ENCODE measurements around the gene TRMU. TPM values are rescaled to one million over a fixed set of nuclear protein-coding genes. Genes with fewer than 3 reads are reported as not detected.

The TRMU gene
- total RNA-seq, 6 experiments from 2014 or later, result 17.2 to 24.2 (median 19.9) TPM

DNA sequence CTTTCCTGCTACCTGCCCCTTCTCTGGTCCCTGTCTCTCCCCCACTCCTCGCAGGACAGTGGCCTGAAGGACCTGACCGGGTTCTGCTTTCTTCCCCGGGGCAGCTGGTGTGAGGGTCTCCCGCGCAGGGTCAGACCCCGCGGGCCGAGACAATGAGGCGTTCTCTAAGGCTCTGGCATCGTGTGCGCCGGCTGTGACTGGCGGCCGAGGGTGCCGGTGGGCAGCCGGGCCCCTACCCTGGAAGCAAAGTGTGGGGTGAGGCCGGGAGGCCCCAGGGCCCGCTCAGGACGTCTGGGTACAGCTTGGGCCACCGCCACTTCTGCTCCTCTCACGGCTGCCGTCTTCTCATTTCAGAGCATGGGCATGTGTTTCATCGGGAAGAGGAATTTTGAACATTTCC lies 16.3 kb downstream of the TRMU start:
- no peak overlapping the region for H3K27ac ChIP-seq
- H3K4me1 ChIP-seq, result no peaks in the 10 kb centered on the region
- peaks cover 0 to 71% (median 31%) of the 10 kb centered on the region in 4 donors for H3K36me3 ChIP-seq
- DNase-seq, result no peak
- H3K27me3 ChIP-seq, result no peaks in the 10 kb centered on the region
- TF ChIP-seq POLR2A (IDR thresholded peaks at IDR 0.05), result no peak
- TF ChIP-seq, protein P1, sequence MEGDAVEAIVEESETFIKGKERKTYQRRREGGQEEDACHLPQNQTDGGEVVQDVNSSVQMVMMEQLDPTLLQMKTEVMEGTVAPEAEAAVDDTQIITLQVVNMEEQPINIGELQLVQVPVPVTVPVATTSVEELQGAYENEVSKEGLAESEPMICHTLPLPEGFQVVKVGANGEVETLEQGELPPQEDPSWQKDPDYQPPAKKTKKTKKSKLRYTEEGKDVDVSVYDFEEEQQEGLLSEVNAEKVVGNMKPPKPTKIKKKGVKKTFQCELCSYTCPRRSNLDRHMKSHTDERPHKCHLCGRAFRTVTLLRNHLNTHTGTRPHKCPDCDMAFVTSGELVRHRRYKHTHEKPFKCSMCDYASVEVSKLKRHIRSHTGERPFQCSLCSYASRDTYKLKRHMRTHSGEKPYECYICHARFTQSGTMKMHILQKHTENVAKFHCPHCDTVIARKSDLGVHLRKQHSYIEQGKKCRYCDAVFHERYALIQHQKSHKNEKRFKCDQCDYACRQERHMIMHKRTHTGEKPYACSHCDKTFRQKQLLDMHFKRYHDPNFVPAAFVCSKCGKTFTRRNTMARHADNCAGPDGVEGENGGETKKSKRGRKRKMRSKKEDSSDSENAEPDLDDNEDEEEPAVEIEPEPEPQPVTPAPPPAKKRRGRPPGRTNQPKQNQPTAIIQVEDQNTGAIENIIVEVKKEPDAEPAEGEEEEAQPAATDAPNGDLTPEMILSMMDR (IDR thresholded peaks at IDR 0.05), result no peak
- 100% methylated on average over 1 of the region's 23 CpGs for WGBS (ENCODE audit: insufficient coverage, low coverage, low lambda C conversion rate, missing lambda C conversion rate)
- no peaks in the 10 kb centered on the region for H3K9me3 ChIP-seq
- no peak overlapping the region for H3K4me3 ChIP-seq
- ATAC-seq, result no peak
- intact Hi-C loops (cut with DNase I), result no loop called here

DNA sequence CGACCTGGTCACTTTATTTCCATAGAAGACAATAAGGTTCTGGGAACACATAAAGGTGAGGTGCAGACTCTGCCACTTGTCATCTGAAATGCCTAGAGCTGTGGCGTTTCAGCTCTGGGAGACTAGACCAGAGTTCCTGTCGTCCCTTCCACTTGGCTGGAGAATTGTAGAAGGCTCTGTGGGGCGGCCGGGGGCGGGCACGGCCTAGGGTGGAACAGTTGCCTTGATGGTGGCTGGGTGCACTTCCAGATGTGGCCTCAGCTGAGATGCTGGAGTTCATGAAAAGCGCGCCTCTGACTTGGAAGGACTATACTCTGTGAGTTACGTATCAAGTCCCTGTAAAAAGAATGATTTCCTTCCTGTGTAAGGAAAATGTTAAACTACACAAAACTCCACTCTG lies 16.8 kb downstream of the TRMU start:
- TF ChIP-seq, protein P1 (IDR thresholded peaks at IDR 0.05), result no peak

DNA sequence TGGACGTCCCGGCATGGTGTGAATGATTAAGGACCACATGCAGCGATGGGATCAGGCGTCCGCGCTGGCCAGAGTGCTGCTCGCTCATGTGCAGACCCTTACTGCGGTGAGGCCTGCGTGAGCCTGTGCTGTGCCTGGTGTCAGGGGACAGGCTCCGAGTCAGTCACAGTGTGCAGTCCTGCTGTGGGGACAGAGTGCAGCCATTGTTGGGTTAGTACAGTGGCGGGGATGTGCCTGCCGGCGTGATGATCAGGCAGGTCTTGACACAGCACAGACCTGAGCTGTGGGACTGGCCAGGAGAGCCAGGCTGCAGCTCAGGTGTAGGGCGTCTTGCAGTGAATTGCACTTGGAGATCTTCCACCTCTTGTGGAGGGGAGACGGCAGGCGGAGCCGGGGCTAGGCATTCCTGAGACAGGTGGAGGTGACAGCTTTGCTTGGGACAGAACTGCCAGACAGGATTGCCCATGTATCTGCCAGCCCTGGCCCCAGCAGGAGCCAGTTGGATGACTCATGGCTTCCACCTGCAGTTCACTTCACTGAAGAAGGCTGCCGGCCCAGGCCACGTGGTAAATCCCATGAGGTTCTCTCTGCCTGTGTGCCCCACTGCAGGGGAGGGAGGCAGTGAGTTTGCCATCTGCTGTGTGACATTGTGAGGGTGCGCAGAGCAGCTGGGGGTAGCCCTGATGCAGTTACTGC lies 17.3 kb downstream of the TRMU start:
- intact Hi-C loops (cut with DNase I), result no loop called here
- peak in 1 of 4 donors; percentile 13 for ATAC-seq

More for the DNA sequence above, 16.8 kb downstream of the TRMU start:
- Histone ChIP-seq H3K4me1 (no peaks in the 10 kb centered on the region), H3K27ac (no peak overlapping the region), H3K4me3 (no peak overlapping the region), H3K27me3 (no peaks in the 10 kb centered on the region), H3K9me3 (no peaks in the 10 kb centered on the region), H3K36me3 (peaks cover 0 to 72% (median 29%) of the 10 kb centered on the region in 4 donors)
- no peak for ATAC-seq
- 96% methylated on average over 10 of the region's 10 CpGs for WGBS (ENCODE audit: insufficient coverage, low coverage, low lambda C conversion rate, missing lambda C conversion rate)
- no peak for DNase-seq
- intact Hi-C loops (cut with DNase I), result no loop called here

DNA sequence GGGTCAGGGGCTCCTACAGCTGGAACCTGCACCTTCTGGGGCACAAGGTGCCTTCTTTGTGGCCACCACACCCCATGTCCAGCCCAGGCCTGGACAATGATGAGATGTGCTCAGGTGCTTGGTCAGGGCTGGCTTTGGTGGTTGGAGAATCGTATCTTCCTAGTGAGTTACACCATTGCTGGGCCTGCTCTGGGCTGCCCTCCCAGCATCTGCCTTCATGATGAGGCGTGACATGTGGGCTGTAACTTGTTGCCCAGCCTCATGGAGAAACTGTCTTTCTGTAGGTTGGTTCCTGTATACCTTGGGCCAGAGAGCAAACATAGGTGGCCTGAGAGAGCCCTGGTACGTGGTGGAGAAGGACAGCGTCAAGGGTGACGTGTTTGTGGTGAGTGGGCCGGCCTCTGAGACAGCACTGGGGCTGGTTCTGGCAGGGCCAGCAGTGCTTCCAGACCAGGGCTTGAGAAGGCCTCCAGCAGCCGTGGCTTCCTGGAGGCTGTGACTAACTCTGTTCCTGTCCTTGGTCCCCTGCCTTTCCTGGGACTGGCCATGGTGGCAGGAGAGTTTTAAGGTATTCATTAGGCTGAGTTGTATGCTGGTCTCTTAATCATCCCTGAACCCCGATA lies 18.1 kb downstream of the TRMU start:
- Histone ChIP-seq H3K4me1 (no peaks in the 10 kb centered on the region), H3K9me3 (no peaks in the 10 kb centered on the region), H3K27ac (no peak overlapping the region), H3K4me3 (no peak overlapping the region), H3K27me3 (no peaks in the 10 kb centered on the region), H3K36me3 (peaks cover 0 to 61% (median 22%) of the 10 kb centered on the region in 4 donors)
- DNase-seq, result no peak
- intact Hi-C loops (cut with DNase I), result no loop called here
- TF ChIP-seq POLR2A (IDR thresholded peaks at IDR 0.05), result no peak
- TF ChIP-seq, protein P1 (IDR thresholded peaks at IDR 0.05), result no peak
- 83% methylated on average over 1 of the region's 8 CpGs for WGBS (ENCODE audit: insufficient coverage, low coverage, low lambda C conversion rate, missing lambda C conversion rate)
- no peak for ATAC-seq

More for the DNA sequence above, 17.3 kb downstream of the TRMU start:
- no peak overlapping the region for H3K4me3 ChIP-seq
- TF ChIP-seq POLR2A (IDR thresholded peaks at IDR 0.05), result no peak
- TF ChIP-seq, protein P1 (IDR thresholded peaks at IDR 0.05), result no peak
- DNase-seq, result no peak
- no peaks in the 10 kb centered on the region for H3K4me1 ChIP-seq
- H3K27ac ChIP-seq, result no peak overlapping the region
- H3K36me3 ChIP-seq, result peaks cover 0 to 66% (median 25%) of the 10 kb centered on the region in 4 donors
- no peaks in the 10 kb centered on the region for H3K9me3 ChIP-seq
- WGBS (ENCODE audit: insufficient coverage, low coverage, low lambda C conversion rate, missing lambda C conversion rate), result 92% methylated on average over 5 of the region's 20 CpGs
- no peaks in the 10 kb centered on the region for H3K27me3 ChIP-seq
